Endometrial microvascular endothelial cells (primary cell): ENCODE results near the gene SAPCD1. TPM values are rescaled to one million over a fixed set of nuclear protein-coding genes. Genes with fewer than 3 reads are reported as not detected.
"Not testable (repeated sequence)": the region's sequence is repeated elsewhere in the genome, so short reads cannot be mapped to it uniquely, and the experiment has no call there.

ENCODE experiments used
- in situ Hi-C: cut with HindIII; loops from 2 replicates; pipeline ENCODE4 v1.10.0; 2017; ENCODE audit warnings: low sequenced_read_pairs, low pct_unique_long_range_greater_than_20kb; ENCODE audit errors: inconsistent ontology term
- total RNA-seq: library from RNA; depleted of rRNA; stranded (reverse); fragments of >200 nt; gene quantifications from one replicate; pipeline ENCODE4 v1.2.3, GENCODE V29; 2015; ENCODE audit errors: inconsistent ontology term

The SAPCD1 gene
- total RNA-seq, 1 donor from 2014 or later = not detected

GRCh38 chr6:31793927-31794245 lies 31.4 kb downstream of the SAPCD1 start:
- in situ Hi-C loops = not testable (repeated sequence)

- in situ Hi-C loops = no loop called here
Measured at GRCh38 chr6:31794294-31794865, 31.9 kb downstream of the SAPCD1 start.

GRCh38 chr6:31794866-31795615 lies 32.6 kb downstream of the SAPCD1 start:
- in situ Hi-C loops = no loop called here

GRCh38 chr6:31795616-31796298 lies 33.3 kb downstream of the SAPCD1 start, which contains the start of gene VARS1:
TSS of gene VARS1 (minus strand) at chr6:31795752. CDS start at chr6:31795217, 535 bp downstream.
- in situ Hi-C loops = no loop called here

- in situ Hi-C loops = no loop called here
Measured at GRCh38 chr6:31796993-31797385, 34.5 kb downstream of the SAPCD1 start.

GRCh38 chr6:31797588-31797987 lies 35.1 kb downstream of the SAPCD1 start:
- in situ Hi-C loops = no loop called here

GRCh38 chr6:31799781-31800180 lies 37.3 kb downstream of the SAPCD1 start:
- in situ Hi-C loops = no loop called here

- in situ Hi-C loops = not testable (repeated sequence)
Measured at GRCh38 chr6:31801031-31801927, 38.8 kb downstream of the SAPCD1 start.

- in situ Hi-C loops = no loop called here
Measured at GRCh38 chr6:31805939-31806469, 43.5 kb downstream of the SAPCD1 start.

GRCh38 chr6:31806470-31807272 lies 44.2 kb downstream of the SAPCD1 start, which contains the start of gene LSM2:
TSS of gene LSM2 (minus strand) at chr6:31806966. CDS start at chr6:31806757, 209 bp downstream.
- in situ Hi-C loops = no loop called here

- in situ Hi-C loops = not testable (repeated sequence)
Measured at GRCh38 chr6:31808599-31808998, 46.1 kb downstream of the SAPCD1 start.

GRCh38 chr6:31811645-31812044 lies 49.2 kb downstream of the SAPCD1 start:
- in situ Hi-C loops = no loop called here

GRCh38 chr6:31813465-31813849 lies 51.0 kb downstream of the SAPCD1 start:
- in situ Hi-C loops = no loop called here

Other genes with a start within 250 kb of the SAPCD1 start
- not detected for gene MCCD1, start 233.7 kb upstream of the SAPCD1 start, total RNA-seq
- gene DDX39B, start 220.7 kb upstream of the SAPCD1 start, total RNA-seq = 465 TPM
- gene ATP6V1G2, start 216.0 kb upstream of the SAPCD1 start, total RNA-seq = not detected
- 13.1 TPM for gene NFKBIL1, start 215.0 kb upstream of the SAPCD1 start, total RNA-seq
- gene LTA, start 190.4 kb upstream of the SAPCD1 start, total RNA-seq = not detected
- not detected for gene TNF, start 187.1 kb upstream of the SAPCD1 start, total RNA-seq
- gene LTB, start 180.2 kb upstream of the SAPCD1 start, total RNA-seq = not detected
- gene LST1, start 176.4 kb upstream of the SAPCD1 start, total RNA-seq = not detected
- not detected for gene NCR3, start 169.7 kb upstream of the SAPCD1 start, total RNA-seq
- gene AIF1, start 147.4 kb upstream of the SAPCD1 start, total RNA-seq = not detected
- gene PRRC2A, start 141.9 kb upstream of the SAPCD1 start, total RNA-seq = 79.4 TPM
- 262 TPM for gene BAG6, start 110.0 kb upstream of the SAPCD1 start, total RNA-seq
- 1.9 TPM for gene APOM, start 106.8 kb upstream of the SAPCD1 start, total RNA-seq
- gene C6orf47, start 101.9 kb upstream of the SAPCD1 start, total RNA-seq = 17.2 TPM
- 15.2 TPM for gene GPANK1, start 97.7 kb upstream of the SAPCD1 start, total RNA-seq
- 271 TPM for gene CSNK2B, start 96.6 kb upstream of the SAPCD1 start, total RNA-seq
- gene LY6G5B, start 92.7 kb upstream of the SAPCD1 start, total RNA-seq = 1.1 TPM
- 0.93 TPM for gene LY6G5C, start 81.6 kb upstream of the SAPCD1 start, total RNA-seq
- 44.8 TPM for gene ABHD16A, start 59.3 kb upstream of the SAPCD1 start, total RNA-seq
- gene LY6G6F, start 55.8 kb upstream of the SAPCD1 start, total RNA-seq = not detected
- not detected for gene LY6G6D, start 47.3 kb upstream of the SAPCD1 start, total RNA-seq
- gene LY6G6C, start 40.9 kb upstream of the SAPCD1 start, total RNA-seq = not detected
- gene MPIG6B, start 39.3 kb upstream of the SAPCD1 start, total RNA-seq = not detected
- gene DDAH2, start 33.4 kb upstream of the SAPCD1 start, total RNA-seq = 64.2 TPM
- 1,067 TPM for gene CLIC1, start 26.1 kb upstream of the SAPCD1 start, total RNA-seq
- 7.8 TPM for gene MSH5, start 22.7 kb upstream of the SAPCD1 start, total RNA-seq
- gene VWA7, start 14.7 kb downstream of the SAPCD1 start, total RNA-seq = not detected
- gene VARS1, start 33.1 kb downstream of the SAPCD1 start, total RNA-seq = 101 TPM
- gene LSM2, start 44.3 kb downstream of the SAPCD1 start, total RNA-seq = 172 TPM
- gene HSPA1L, start 52.6 kb downstream of the SAPCD1 start, total RNA-seq = 0.65 TPM
- 171 TPM for gene HSPA1A, start 52.9 kb downstream of the SAPCD1 start, total RNA-seq
- gene HSPA1B, start 65.1 kb downstream of the SAPCD1 start, total RNA-seq = 120 TPM
- gene NEU1, start 100.2 kb downstream of the SAPCD1 start, total RNA-seq = 94.3 TPM
- gene SLC44A4, start 116.3 kb downstream of the SAPCD1 start, total RNA-seq = 2.6 TPM
- 41.2 TPM for gene EHMT2, start 135.0 kb downstream of the SAPCD1 start, total RNA-seq
- not detected for gene ZBTB12, start 139.4 kb downstream of the SAPCD1 start, total RNA-seq
- not detected for gene C2, start 165.1 kb downstream of the SAPCD1 start, total RNA-seq
- gene CFB, start 183.4 kb downstream of the SAPCD1 start, total RNA-seq = 1.6 TPM
- 141 TPM for gene NELFE, start 196.3 kb downstream of the SAPCD1 start, total RNA-seq
- 78.6 TPM for gene SKIC2, start 196.5 kb downstream of the SAPCD1 start, total RNA-seq
- 13.8 TPM for gene DXO, start 209.5 kb downstream of the SAPCD1 start, total RNA-seq
- 1.0 TPM for gene C4A, start 219.4 kb downstream of the SAPCD1 start, total RNA-seq